IMR-90 (cell line): ENCODE data around the gene VIT. TPM values are rescaled to one million over a fixed set of nuclear protein-coding genes. Genes with fewer than 3 reads are reported as not detected.

Source experiments
- ATAC-seq: fragments of 200-7000 bp; cut with Tn5 transposase; 2 replicates; pipeline ENCODE4 v1.9.1; 2020; ENCODE audit warnings: low read depth, mild to moderate bottlenecking, moderate library complexity
- BruUV-seq: library from RNA; stranded (reverse); fragments of 400-500 nt; replicated peaks from 2 replicates; lab custom pipeline; 2021; lab: Mats Ljungman, UMichigan
- CTCF ChIA-PET: fragments of 300-600 bp; formaldehyde crosslinking; extraction: SDS; loops from one replicate; lab custom pipeline; 2021; ENCODE audit warnings: antibody characterized with exemption; lab: Yijun Ruan, JAX
- POLR2A ChIA-PET: fragments of 300-600 bp; sonication (Branson Sonifier 250); formaldehyde crosslinking; loops from one replicate; lab custom pipeline; 2022; ENCODE audit warnings: antibody characterized with exemption; ENCODE audit not compliant: unreplicated experiment; lab: Charles Lee
- DNase-seq: peaks from one replicate; pipeline ENCODE4 v3.0.0; 2013
- H2AFZ ChIP-seq: replicated peaks from 2 replicates; pipeline ENCODE3; 2013; ENCODE audit warnings: low read length, mild to moderate bottlenecking; ENCODE audit not compliant: poor library complexity
- H2AK5ac ChIP-seq: 2 replicates; pipeline ENCODE4 v1.6.1; 2013; ENCODE audit warnings: low read depth, low read length, inconsistent platforms
- H2AK9ac ChIP-seq: replicated peaks from 2 replicates; pipeline ENCODE3; 2013; ENCODE audit warnings: mild to moderate bottlenecking, low read depth, low read length, moderate library complexity; ENCODE audit not compliant: poor library complexity
- H2BK120ac ChIP-seq: 2 replicates; pipeline ENCODE4 v1.6.1; 2013; ENCODE audit warnings: low read depth, low read length, inconsistent platforms
- H2BK15ac ChIP-seq: 3 replicates; pipeline ENCODE4 v1.6.1; 2013; ENCODE audit warnings: low read depth, low read length, inconsistent platforms
- H2BK20ac ChIP-seq: 2 replicates; pipeline ENCODE4 v1.6.1; 2013; ENCODE audit warnings: low read depth, mild to moderate bottlenecking, inconsistent platforms, low read length, moderate library complexity
- H2BK5ac ChIP-seq: 2 replicates; pipeline ENCODE4 v1.6.1; 2013; ENCODE audit warnings: mild to moderate bottlenecking, low read depth, low read length, inconsistent platforms; ENCODE audit not compliant: poor library complexity, severe bottlenecking
- H3K14ac ChIP-seq: replicated peaks from 2 replicates; pipeline ENCODE4 v1.6.1; 2013; ENCODE audit warnings: low read depth, low read length, inconsistent platforms
- H3K18ac ChIP-seq: 2 replicates; pipeline ENCODE4 v1.6.1; 2013; ENCODE audit warnings: low read depth, low read length, control low read depth
- H3K23ac ChIP-seq: 2 replicates; pipeline ENCODE4 v1.6.1; 2013; ENCODE audit warnings: low read depth, low read length, inconsistent platforms
- H3K27ac ChIP-seq: 2 replicates; pipeline ENCODE4 v1.5.1; 2013; ENCODE audit warnings: mild to moderate bottlenecking, control low read depth, low read length; ENCODE audit not compliant: insufficient read depth
- H3K27me3 ChIP-seq: 2 replicates; pipeline ENCODE4 v1.6.1; 2013; ENCODE audit warnings: low read length; ENCODE audit not compliant: control insufficient read depth, insufficient read depth
- H3K36me3 ChIP-seq: 2 replicates; pipeline ENCODE4 v1.6.1; 2013; ENCODE audit warnings: low read length, mixed read lengths; ENCODE audit not compliant: control insufficient read depth, insufficient read depth
- H3K4ac ChIP-seq: 2 replicates; pipeline ENCODE4 v1.6.1; 2013; ENCODE audit warnings: low read depth, low read length, inconsistent platforms
- H3K4me1 ChIP-seq: 2 replicates; pipeline ENCODE4 v1.6.1; 2013; ENCODE audit warnings: low read length, mixed read lengths; ENCODE audit not compliant: control insufficient read depth, insufficient read depth
- H3K4me2 ChIP-seq: 2 replicates; pipeline ENCODE4 v1.6.1; 2013; ENCODE audit warnings: low read depth, mild to moderate bottlenecking, control low read depth, low read length, moderate library complexity
- H3K4me3 ChIP-seq: 2 replicates; pipeline ENCODE4 v1.5.1; 2013; ENCODE audit warnings: low read depth, mild to moderate bottlenecking, control low read depth, low read length, moderate library complexity; ENCODE audit not compliant: insufficient read depth
- H3K56ac ChIP-seq: 2 replicates; pipeline ENCODE4 v1.6.1; 2013; ENCODE audit warnings: low read length, inconsistent platforms; ENCODE audit not compliant: insufficient read depth; ENCODE audit errors: extremely low read depth
- H3K79me1 ChIP-seq, 2 experiments: 2 replicates each; pipeline ENCODE4 v1.6.1; 2013; ENCODE audit warnings: low read length in 2 of 2, inconsistent platforms in 1 of 2, low read depth in 1 of 2
- H3K9ac ChIP-seq: 2 replicates; pipeline ENCODE4 v1.6.1; 2013; ENCODE audit warnings: low read depth, low read length, control low read depth
- H3K9me1 ChIP-seq: 2 replicates; pipeline ENCODE4 v1.6.1; 2013; ENCODE audit warnings: low read length, inconsistent platforms; ENCODE audit not compliant: insufficient read depth
- H3K9me3 ChIP-seq: 2 replicates; pipeline ENCODE4 v1.6.1; 2013; ENCODE audit warnings: low read length; ENCODE audit not compliant: control insufficient read depth, insufficient read depth
- H4K20me1 ChIP-seq: 2 replicates; pipeline ENCODE4 v1.6.1; 2013; ENCODE audit warnings: low read length, inconsistent platforms; ENCODE audit not compliant: insufficient read depth
- H4K5ac ChIP-seq: 2 replicates; pipeline ENCODE4 v1.6.1; 2013; ENCODE audit warnings: mild to moderate bottlenecking, low read depth, low read length, control low read depth
- H4K8ac ChIP-seq, 2 experiments: 2 replicates each; pipeline ENCODE4 v1.6.1; 2013; ENCODE audit warnings: low read depth in 2 of 2, low read length in 2 of 2, control low read depth in 1 of 2, inconsistent platforms in 1 of 2
- H4K91ac ChIP-seq: 2 replicates; pipeline ENCODE4 v1.6.1; 2013; ENCODE audit warnings: low read depth, low read length, inconsistent platforms; ENCODE audit not compliant: insufficient read depth
- BHLHE40 ChIP-seq: fragments of 150-350 bp; IDR thresholded peaks from 2 replicates; pipeline ENCODE4 v1.6.1; 2016; ENCODE audit warnings: mild to moderate bottlenecking, low read depth, low read length
- CEBPB ChIP-seq: IDR thresholded peaks from 2 replicates; pipeline ENCODE4 v1.6.1; 2012; ENCODE audit warnings: low read depth, low read length, improper control_type of control experiment
- CHD1 ChIP-seq: IDR thresholded peaks from 2 replicates; pipeline ENCODE4 v1.6.1; 2012; ENCODE audit warnings: low read depth, low read length, improper control_type of control experiment
- FOS ChIP-seq: fragments of 150-350 bp; IDR thresholded peaks from 2 replicates; pipeline ENCODE4 v1.6.1; 2016; ENCODE audit warnings: low read depth, low read length
- MAFK ChIP-seq: IDR thresholded peaks from 2 replicates; pipeline ENCODE4 v1.6.1; 2012; ENCODE audit warnings: low read depth, low read length, improper control_type of control experiment
- MAZ ChIP-seq: IDR thresholded peaks from 2 replicates; pipeline ENCODE4 v1.6.1; 2012; ENCODE audit warnings: low read depth, mild to moderate bottlenecking, low read length, improper control_type of control experiment, moderate library complexity, borderline replicate concordance
- MXI1 ChIP-seq: IDR thresholded peaks from 2 replicates; pipeline ENCODE4 v1.6.1; 2012; ENCODE audit warnings: low read depth, mild to moderate bottlenecking, low read length, moderate library complexity, borderline replicate concordance
- NFE2L2 ChIP-seq: fragments of 150-350 bp; IDR thresholded peaks from 2 replicates; pipeline ENCODE4 v1.6.1; 2016; ENCODE audit warnings: low read depth, mild to moderate bottlenecking, low read length
- RAD21 ChIP-seq: IDR thresholded peaks from 2 replicates; pipeline ENCODE4 v1.6.1; 2012; ENCODE audit warnings: low read length, improper control_type of control experiment
- RCOR1 ChIP-seq: IDR thresholded peaks from 2 replicates; pipeline ENCODE4 v1.6.1; 2012; ENCODE audit warnings: mild to moderate bottlenecking, low read length, improper control_type of control experiment; ENCODE audit not compliant: insufficient replicate concordance
- SMC3 ChIP-seq: fragments of 150-350 bp; IDR thresholded peaks from 2 replicates; pipeline ENCODE4 v1.6.1; 2016; ENCODE audit warnings: low read depth, mild to moderate bottlenecking, antibody characterized with exemption, low read length, moderate library complexity
- WGBS, 2 experiments: methylation state at CpG; one replicate each; pipeline versions ENCODE4 v1.1.5 to v1.1.7; 2013; ENCODE audit warnings: missing lambda C conversion rate in 2 of 2; ENCODE audit not compliant: insufficient read length in 1 of 2; ENCODE audit errors: extremely low coverage in 2 of 2; 5-methylcytosine and 5-hydroxymethylcytosine counted together
- dilution Hi-C: fragments of 300-500 bp; cut with HindIII; formaldehyde crosslinking; loops from one replicate; pipeline ENCODE4 v1.14.3; 2018; ENCODE audit warnings: low sequenced_read_pairs; ENCODE audit not compliant: unreplicated experiment
- in situ Hi-C: fragments of 300-500 bp; cut with MboI; formaldehyde crosslinking; loops from 3 replicates; pipeline ENCODE4 v1.14.3; 2019; ENCODE audit warnings: low sequenced_read_pairs, inconsistent platforms, mixed read lengths
- intact Hi-C: fragments of 100-400 bp; cut with micrococcal nuclease; formaldehyde crosslinking; loops from 2 replicates; pipeline ENCODE4 v1.10.0; 2022
- polyA plus RNA-seq, 3 experiments: library from polyadenylated mRNA; depleted of rRNA; stranded (reverse); fragments of >200 nt; gene quantifications; 2 replicates each; pipeline ENCODE4 v1.2.3, GENCODE V29; 2012; ENCODE audit warnings: low replicate concordance in 1 of 3
- total RNA-seq: library from RNA; depleted of rRNA; stranded (reverse); fragments of >200 nt; gene quantifications from 2 replicates; pipeline ENCODE4 v1.2.3, GENCODE V29; 2012

Gene VIT
- total and polyA plus RNA-seq, 2 of the 4 experiments (the other 2 are of a cell fraction) = under 0.01 TPM; not detected in 1

- H2BK15ac ChIP-seq = no peak overlapping the region
- no peak overlapping the region for H3K56ac ChIP-seq
- CTCF ChIA-PET = no interaction called here
- H3K27ac ChIP-seq = no peak overlapping the region
- DNase-seq (no peak), ATAC-seq (no peak)
- H3K23ac ChIP-seq = no peak overlapping the region
- no peaks in the 10 kb centered on the region for H3K9me1 ChIP-seq
- H3K79me1 ChIP-seq = no peaks in the 10 kb centered on the region
- H3K14ac ChIP-seq = no peak overlapping the region
- no peak overlapping the region for H2AFZ ChIP-seq
- H2BK20ac ChIP-seq = no peak overlapping the region
- no peaks in the 10 kb centered on the region for H3K36me3 ChIP-seq
- H3K9me3 ChIP-seq = no peaks in the 10 kb centered on the region
- no peak overlapping the region for H3K9ac ChIP-seq
- no peak for TF ChIP-seq RAD21
- no peak for TF ChIP-seq FOS
- TF ChIP-seq CHD1 = no peak
- no peak for TF ChIP-seq RCOR1
- no peak for TF ChIP-seq BHLHE40
- no peak for TF ChIP-seq MXI1
- TF ChIP-seq SMC3 = no peak
- no peak for TF ChIP-seq CEBPB
- TF ChIP-seq MAZ = no peak
- no peak for TF ChIP-seq NFE2L2
- TF ChIP-seq MAFK = no peak
- H3K27me3 ChIP-seq = peaks cover 26% of the 10 kb centered on the region
- H2AK5ac ChIP-seq = no peak overlapping the region
- no peak overlapping the region for H3K18ac ChIP-seq
- no peaks in the 10 kb centered on the region for H4K20me1 ChIP-seq
- in situ Hi-C loops = no loop called here
- POLR2A ChIA-PET = no interaction called here
- no peak overlapping the region for H3K4me2 ChIP-seq
- no peak overlapping the region for H2AK9ac ChIP-seq
- dilution Hi-C loops = no loop called here
- no peak overlapping the region for H2BK120ac ChIP-seq
- H3K4ac ChIP-seq = no peak overlapping the region
- H4K8ac ChIP-seq = no peak overlapping the region
- H3K4me3 ChIP-seq = no peak overlapping the region
- H2BK5ac ChIP-seq = no peak overlapping the region
- WGBS, 2 experiments = 80% methylated on average over 1 of the region's 7 CpGs; no CpG with 5 or more reads in 1 of the 2 experiments
- H4K5ac ChIP-seq = no peak overlapping the region
- no TSS peak for BruUV-seq
- intact Hi-C loops = no loop called here
- H3K4me1 ChIP-seq = no peaks in the 10 kb centered on the region
- no peak overlapping the region for H4K91ac ChIP-seq
Observed at GRCh38 chr2:36773947-36774346, 77.4 kb downstream of the VIT start.
